AG09319 (cell line): ENCODE data around the gene CACNA1C.

Experiments used
- DNase-seq: peaks from one replicate; pipeline ENCODE4 v3.0.0-alpha.2; 2010; ENCODE audit warnings: low read depth; ENCODE audit errors: extremely low read depth
- CTCF ChIP-seq: IDR thresholded peaks from 2 replicates; pipeline ENCODE4 v1.5.1; 2011; ENCODE audit warnings: low read depth, mild to moderate bottlenecking, inconsistent platforms, low read length, moderate library complexity

The CACNA1C gene

DNA sequence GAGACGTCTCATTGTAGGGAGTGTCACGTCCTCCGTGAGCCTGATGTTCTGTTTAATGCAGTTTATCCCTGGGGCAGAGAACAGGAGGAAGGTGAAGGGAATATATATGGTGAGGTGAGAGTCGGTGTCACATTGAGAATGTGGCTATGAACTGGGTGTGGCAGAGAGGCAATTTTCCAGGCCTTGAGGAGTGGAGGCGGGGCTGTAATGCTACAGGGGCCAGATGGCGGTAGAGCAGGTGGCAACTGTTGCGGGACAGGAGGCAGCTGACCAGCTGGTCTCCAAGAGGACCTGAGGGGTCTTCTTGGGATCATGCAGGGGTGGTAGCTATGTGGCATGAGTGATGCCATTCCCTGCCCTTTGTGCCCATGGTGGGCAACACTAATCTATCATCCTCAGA lies 59.6 kb downstream of the CACNA1C start:
- no peak for DNase-seq
- no peak for TF ChIP-seq CTCF

GRCh38 chr12:2113119-2113912 lies 60.5 kb downstream of the CACNA1C start:
- TF ChIP-seq CTCF, result no peak
- no peak for DNase-seq

GRCh38 chr12:2114071-2114470 lies 61.3 kb downstream of the CACNA1C start:
- TF ChIP-seq CTCF, result no peak
- no peak for DNase-seq

GRCh38 chr12:2115101-2115845 lies 62.5 kb downstream of the CACNA1C start:
- no peak for TF ChIP-seq CTCF
- DNase-seq, result no peak

DNA sequence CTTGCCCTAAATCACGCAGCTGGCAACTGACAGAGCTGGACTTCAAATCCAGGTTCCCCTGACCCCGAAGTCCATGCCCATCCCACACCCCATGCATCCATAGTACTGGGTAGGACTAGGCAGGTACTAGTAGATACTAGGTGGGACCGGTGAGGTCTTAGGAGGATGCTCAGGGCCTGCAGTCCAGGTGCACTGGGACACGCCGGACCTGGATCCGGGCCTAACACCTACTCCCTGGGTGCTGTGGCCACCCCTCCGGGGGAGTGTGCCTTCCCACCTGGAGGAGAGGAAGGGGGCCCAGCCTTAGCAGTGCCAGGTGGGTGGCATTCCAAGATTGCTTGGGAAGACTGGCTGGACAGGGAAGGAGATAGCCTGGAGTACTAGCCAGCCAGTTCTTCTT lies 64.8 kb downstream of the CACNA1C start:
- no peak for TF ChIP-seq CTCF
- no peak for DNase-seq

DNA sequence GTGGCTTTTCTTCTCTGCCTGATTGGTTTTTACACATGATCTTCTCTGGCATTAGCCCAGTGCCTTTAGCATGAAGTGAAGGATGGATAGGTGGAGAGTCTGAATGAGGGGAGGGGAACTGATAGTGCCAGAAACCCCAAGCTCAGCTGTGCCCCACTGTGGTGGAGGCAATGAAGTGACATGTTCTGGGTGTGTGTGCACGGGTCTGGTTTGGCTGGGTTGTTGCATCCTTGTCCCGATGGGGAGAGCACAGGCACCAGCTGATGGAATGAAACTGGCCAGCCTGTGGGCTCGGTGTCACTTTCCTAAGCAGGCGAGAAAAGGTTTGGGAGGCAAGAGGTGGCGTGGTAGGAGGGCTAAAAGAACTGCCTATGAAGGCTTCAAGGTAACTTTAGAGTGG lies 65.3 kb downstream of the CACNA1C start:
- no peak for TF ChIP-seq CTCF
- no peak for DNase-seq
